Stimulated activated CD4-positive, alpha-beta T cell treated with anti-CD3 and anti-CD28 coated beads, Interleukin-2, amount 100 ng/mL, for 48 hours (primary cell): ENCODE measurements around the gene RYR2.

ENCODE experiments used
- DNase-seq, 2 donors: peaks; one replicate each; pipeline ENCODE4 v3.0.0-alpha.2; 2020

The RYR2 gene

DNA sequence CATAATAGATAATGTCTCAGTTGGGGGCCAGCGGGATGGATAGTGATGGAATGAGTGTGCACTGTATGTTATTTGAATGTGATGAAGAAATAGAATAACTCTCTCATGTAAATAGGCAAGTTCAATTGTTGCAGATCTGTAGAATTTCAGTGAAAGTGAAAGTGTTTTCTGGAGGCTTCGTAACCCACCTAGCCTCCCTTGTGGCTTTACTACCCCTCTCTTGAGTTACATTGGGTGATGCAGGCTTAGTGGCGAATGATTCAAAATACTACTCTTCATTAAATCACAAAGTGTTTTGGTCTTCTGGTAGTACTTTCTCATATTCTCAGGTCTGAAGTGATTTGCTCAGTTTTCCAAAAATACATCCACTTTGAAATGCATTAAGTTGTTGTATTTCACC is 436.9 kb downstream of the RYR2 start:
- no peak for DNase-seq

DNA sequence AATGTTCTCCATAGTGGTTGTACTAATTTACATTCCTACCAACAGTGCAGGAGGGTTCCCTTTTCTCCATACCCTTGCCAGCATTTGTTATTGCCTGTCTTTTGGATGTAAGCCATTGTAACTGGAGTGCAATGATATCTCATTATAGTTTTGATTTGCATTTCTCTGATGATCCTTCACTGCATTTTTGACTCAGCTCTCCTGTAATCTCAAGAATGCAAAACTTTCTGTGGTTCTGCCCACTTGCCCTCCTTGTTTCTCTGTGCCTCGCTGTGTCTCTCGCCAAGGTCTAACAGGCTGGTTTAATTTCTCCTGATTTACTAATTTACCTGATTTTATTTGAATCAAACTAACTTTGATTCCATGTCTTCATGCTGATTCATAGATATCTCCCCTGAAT is 440.8 kb downstream of the RYR2 start:
- no peak for DNase-seq

DNA sequence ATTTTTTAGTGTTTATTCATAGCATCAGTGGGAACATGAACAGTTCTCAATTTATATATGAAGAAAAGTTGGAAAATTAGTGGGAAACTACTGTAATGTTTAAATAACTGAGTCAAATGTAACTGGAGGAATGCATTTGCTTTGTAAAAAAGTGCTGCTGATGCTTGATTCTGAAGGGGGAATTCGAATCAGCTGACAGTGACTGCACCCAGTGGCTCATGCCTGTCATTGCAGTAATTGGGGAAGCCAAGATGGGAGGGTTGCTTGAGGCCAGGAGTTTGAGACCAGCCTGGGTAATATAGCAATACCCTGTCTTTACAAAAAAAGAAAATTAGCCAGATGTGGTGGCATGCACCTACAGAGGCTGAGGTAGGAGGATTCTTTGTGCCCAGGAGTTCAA is 450.4 kb downstream of the RYR2 start:
- DNase-seq = no peak

DNA sequence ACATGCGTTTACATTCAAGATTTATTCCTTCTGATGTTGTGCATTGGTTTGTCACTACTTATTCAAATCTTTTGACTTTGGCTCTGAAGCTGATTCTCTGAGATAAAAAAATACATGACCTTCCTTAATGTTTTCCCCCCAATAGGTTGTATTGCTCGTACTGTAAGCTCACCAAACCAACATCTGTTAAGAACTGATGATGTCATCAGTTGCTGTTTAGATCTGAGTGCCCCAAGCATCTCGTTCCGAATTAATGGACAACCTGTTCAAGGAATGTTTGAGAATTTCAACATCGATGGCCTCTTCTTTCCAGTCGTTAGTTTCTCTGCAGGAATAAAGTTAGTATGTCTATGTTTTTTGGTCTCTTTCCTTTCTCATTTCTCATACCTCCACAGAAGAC is 458.6 kb downstream of the RYR2 start:
- no peak for DNase-seq

DNA sequence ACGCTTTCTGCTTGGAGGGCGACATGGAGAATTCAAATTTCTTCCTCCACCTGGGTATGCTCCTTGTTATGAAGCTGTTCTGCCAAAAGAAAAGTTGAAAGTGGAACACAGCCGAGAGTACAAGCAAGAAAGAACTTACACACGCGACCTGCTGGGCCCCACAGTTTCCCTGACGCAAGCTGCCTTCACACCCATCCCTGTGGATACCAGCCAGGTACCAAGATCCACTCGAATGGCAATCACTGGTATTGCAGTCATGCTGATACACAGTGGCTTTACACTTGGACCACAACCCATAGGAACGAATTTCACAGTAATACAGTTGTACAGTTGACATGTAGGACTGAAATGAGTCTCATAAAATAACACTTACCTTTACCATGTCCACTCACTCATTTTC is 461.3 kb downstream of the RYR2 start:
- no peak for DNase-seq

DNA sequence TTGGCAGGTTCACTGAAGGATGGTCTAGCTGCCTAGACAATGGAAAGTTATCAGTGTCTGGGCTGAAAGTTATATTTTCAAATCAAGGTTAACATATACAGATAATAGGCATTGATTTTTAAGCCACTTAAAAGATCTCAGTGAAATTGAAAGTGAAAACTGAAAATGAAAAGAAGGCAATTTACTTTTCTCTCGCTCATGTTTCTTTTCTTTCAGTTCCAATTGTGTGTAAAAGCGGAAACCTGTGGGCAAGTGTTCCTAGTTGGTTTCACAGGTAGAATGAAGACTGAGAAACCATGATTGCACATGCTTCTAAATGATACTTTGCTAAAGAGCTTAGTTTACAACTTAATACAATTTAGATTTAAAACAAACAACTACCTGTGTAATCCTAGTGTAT is 465.0 kb downstream of the RYR2 start:
- DNase-seq = no peak

DNA sequence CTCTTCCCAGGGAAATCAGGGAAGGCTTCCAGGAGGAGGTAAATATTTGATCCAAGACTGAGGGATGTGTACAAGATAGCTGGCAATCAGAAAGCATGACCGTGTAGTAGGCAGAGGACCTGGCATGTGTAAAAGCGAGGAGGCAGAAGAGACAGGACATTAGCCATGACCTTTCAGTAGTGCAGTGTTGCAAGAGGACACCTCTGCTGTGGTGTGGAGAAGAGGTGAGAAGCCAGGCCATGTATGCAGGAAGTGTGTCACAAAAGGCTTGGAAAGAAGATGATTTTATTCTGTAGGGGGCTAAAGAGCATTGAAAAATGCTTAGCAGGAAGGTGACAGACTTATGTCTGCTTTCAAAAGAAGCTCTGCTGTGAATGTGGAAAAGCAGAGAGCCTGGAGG is 467.8 kb downstream of the RYR2 start:
- no peak for DNase-seq

DNA sequence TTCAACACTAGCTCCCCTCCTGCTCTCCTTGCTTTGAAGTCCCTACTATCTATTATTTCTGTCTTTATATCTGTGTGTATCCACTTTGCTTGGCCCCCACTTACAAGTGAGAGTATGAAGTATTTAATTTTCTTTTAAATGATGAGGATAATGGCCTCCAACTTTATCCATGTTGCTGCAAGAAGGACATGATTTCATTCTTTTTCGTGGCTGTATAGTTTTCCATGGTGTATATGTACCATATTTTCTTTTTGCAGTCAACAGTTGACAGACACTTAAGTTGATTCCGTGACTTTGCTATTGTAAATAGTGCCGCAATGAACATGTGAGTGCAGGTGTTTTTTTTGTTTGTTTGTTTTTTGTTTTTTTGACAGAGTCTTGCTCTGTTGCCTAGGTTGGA is 483.1 kb downstream of the RYR2 start:
- no peak for DNase-seq

DNA sequence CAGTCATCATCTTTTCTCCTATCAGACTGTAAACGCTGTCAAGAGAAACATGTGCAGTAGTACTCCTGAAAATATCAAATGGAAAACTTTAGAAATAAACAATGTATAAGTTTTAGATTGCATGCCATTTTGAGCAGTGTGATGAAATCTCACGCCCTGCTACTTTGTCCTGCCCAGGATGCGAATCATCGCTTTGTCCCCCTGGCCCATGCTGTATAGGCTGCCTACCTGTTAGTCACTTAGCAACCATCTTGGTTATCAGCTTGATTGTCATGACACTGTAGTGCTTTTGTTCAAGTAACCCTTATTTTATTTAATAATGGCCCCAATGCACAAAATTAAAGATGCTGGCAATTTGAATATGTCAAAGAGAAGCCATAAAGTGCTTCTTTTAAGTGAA is 485.8 kb downstream of the RYR2 start:
- DNase-seq = no peak

DNA sequence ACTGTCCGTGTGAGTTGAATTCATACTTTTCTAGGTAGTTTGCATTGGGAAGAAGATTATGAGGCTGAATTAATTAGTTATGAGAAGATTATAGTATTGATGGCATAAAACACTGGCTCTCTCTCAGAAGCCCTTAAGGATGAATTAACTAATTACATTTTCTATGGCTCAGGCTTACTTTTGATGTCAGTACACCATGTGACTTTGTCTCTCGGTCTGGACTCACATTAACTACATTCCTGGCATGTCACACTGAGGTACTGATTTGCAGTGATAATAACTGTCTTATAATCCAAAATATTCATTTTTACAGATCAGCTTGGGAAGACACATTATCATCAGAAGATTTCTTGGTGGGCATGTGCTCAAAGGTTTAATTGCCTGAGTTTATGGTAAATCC is 486.6 kb downstream of the RYR2 start:
- DNase-seq = no peak

DNA sequence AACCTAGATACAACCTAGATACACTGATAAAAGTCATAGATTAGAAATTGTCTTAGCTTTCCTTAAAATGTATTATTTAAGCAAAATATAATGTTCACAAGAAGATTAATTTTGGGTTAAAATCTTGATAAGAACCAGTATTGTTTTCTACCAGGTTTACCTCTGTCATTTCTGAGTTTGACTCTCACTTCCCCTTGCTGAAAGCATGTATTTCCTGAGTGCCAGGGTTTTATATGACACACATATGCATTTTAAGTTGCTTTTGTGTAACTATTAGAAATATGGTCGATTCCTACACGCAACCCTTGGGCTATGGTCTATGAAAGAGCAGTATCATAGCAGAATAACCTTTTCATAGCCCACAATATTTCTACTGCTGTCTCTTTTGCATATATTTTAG is 497.1 kb downstream of the RYR2 start:
- no peak for DNase-seq

DNA sequence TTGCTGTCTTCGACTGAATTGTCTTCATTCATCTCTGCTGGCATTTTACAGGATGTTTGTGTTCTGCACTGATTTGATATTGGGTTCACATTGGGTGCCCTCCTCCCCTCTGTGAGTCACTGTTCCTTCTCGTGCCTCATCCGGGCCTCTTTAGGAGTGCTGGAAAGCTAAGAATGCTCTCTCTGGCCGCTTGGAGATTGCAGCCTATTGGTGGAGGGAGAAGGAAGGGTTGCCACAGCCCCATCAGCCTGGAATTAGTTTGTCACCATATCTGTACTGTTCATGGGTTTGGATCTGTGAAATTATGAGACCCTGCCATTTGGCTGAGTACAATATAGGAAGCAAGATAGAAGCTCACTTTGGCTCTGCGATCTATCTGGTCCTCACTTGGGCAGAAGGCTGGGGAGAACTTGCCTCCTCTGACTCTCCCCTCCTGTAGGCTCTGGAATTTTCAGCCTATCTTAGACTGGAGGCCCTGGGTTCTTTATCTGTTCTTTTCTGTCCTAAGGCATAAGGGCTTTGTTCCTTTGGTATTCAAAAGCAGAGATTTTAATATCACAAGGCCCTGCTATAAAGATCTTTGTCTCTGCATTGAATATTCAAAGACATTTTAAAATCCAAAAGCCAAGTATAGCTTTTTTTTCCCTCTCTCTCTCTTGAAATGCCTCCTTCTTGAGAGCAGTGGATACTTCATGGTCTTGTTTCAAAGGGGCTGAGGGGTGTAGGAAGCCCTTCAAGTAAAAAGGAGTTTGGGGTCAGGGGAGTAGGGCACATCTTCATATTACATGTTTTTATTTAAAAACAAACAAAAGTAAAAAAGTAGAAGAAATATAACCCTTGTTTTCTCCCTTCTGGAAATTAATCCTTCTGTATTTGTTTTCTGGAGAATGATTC is 500.8 kb downstream of the RYR2 start:
- DNase-seq = no peak

DNA sequence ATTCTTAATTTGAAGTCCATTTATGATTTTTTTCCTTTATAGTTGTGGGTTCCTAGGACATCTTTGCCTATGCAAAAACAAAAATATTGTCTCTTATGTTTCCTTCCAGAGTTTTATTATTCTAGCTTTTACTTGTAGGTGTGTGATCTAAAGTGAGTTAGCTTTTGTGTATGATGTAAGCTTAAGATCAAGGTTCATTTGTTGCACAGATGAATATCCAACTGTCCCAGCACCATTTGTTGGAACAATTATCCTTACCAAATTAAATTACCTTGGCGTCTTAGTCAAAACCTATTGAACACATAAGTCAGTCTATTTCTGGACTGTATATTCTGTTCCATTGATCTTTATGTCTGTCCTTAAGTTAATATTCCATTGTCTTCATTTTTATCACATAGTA is 511.1 kb downstream of the RYR2 start:
- DNase-seq = no peak

DNA sequence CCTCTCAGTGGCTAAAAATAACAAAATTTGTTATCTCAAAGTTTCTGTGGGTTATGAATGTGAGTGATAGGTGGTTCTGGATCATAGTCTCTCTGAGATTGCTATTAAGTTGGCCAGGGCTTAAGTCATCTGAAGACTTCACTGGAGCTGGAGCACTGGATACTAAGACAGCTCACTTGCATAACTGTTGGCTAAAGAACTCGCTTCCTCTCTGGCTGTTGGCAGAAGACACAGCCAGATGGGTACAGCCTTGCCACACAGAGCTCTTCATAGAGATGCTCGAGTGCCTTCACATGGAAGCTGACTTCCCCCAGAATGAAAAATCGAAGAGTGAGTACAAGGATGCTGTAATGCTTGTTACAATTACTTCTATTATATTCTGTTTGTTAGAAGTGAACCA is 514.9 kb downstream of the RYR2 start:
- no peak for DNase-seq

DNA sequence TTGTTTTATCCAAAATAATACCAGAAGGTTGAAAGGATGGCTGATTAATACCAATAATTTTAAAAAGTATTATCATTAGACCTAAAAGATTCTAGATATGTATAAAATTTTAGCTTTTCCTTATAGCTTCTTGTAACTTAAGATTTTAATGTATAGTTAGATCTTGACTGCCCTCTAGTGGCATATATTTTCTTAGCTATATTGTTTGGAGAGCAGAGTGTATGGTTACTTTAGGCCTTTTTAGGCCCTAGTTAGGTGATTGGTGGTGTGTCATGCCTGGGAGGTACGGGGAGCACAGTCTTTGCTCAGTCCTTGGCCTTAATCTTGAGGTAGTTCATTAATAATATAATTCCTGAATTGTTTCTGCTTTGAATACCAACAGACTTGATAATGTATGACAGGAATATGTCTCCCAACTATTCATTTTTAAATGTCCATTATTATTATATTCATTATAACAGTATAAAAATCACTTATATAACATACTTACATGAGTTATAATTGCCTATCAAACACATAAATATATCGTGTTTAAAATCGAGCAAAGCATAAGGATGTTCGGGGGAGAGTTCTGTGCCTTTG is 520.3 kb downstream of the RYR2 start:
- no peak for DNase-seq

DNA sequence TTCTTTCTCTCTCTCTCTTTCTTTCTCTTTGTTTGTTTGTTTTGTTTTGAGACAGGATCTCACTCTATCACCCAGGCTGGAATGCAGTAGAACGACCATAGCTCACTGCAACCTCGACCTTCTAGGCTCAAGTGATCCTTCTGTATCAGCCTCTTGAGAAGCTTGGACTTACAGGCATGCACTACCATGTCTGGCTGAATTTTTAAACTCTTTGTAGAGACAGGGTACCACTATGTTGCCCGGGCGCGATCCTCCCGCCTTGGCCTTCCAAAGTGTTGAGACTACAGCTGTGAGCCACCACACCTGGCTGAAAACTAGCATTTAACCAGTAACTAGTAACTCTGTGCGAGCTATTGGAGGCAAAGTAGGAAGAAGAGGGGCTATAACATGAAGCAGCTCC is 523.3 kb downstream of the RYR2 start:
- no peak for DNase-seq

DNA sequence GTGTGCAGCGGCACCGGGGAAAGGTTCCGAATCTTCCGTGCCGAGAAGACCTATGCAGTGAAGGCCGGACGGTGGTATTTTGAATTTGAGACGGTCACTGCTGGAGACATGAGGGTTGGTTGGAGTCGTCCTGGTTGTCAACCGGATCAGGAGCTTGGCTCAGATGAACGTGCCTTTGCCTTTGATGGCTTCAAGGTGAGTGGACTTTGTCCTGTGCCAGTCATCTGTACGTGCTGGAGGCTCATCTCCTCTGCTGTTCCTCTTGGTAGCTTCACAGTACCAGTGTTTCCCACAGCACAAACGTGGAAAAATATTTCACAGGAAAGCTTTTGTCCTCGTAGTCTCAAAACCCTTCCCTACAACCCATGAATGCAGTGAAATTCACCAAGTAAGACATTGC is 524.6 kb downstream of the RYR2 start:
- DNase-seq = no peak

DNA sequence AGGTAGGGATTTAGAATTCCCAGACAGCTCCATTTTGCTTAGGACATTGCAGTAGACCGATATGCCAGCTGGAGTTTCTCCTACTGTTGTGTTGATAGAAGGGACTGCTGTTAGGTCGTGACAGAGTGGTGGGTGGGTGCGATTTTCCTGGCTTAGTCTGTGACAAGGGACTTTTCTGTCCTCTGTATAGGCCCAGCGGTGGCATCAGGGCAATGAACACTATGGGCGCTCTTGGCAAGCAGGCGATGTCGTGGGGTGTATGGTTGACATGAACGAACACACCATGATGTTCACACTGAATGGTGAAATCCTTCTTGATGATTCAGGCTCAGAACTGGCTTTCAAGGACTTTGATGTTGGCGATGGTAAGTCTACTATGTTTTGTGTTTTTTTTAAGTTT is 527.0 kb downstream of the RYR2 start:
- no peak for DNase-seq

DNA sequence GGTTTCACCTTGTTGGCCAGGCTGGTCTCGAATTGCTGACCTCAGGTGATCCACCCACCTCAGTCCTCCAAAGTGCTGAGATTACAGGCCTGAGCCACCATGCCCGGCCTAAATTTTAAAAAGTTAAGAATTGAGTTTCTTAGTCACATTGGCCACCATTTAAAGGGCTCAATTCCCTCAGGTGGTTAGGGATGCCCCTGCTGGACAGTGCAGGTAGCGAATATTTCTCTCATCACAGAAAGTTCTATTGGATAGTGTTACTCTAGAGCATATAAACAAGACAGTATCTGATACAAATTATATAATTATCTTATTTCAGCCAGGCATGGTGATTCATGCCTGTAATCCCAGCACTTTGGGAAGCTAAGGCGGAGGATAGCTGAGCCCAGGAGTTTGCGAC is 528.5 kb downstream of the RYR2 start:
- DNase-seq = no peak

DNA sequence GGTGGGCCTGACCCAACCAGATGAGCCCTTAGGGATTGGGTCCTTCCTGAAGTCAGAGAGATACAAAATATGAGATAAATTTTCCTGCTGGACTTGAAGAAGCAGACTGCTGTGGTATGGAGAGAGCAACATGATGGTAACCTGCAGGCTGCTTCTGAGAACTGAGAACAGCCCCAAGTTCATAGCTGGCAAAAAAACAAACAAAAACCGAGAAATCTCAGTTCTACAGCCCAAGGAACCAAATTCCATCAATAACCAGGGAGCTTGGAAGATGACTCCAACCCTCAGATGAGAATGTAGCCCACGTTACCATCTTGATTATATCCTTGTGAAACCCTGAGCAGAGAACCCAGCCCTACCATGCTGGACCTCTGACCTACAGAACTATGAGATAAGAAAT is 532.6 kb downstream of the RYR2 start:
- DNase-seq = no peak

DNA sequence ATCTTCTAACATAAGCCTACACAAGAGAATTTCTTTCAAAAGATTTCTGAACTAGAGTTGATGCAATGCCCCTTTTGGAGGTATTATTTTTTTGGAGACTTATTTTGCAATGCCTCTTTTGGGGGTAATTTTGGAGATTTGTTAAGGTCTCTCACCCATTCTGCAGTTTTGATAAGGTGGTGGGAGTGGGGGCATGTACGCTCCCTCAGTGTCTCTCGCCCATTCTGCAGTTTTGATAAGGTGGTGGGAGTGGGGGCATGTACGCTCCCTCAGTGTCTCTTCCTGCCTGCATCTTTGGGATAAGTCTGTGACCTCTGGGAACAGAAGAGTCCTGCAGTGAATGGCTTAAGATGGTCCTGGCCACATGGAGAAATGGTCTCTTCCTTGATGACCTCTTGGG is 536.6 kb downstream of the RYR2 start:
- DNase-seq = no peak

DNA sequence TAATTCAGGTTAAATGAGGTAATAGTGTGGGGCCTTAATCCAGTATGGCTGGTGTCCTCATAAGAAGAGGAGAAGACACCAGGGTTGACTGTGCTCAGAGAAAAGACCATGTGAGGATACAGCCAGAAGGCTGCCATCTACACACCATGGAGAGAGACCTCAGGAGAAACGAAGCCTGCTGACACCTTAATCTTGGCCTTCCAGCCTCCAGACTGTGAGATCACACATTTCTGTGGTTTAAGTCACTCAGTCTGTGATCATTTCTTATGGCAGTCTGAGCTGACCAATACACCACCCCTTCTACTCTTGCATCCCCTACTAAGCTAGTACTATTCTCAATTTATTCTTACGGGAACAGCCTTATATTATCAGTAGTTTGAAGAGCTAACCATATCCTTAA is 538.7 kb downstream of the RYR2 start:
- DNase-seq = no peak

DNA sequence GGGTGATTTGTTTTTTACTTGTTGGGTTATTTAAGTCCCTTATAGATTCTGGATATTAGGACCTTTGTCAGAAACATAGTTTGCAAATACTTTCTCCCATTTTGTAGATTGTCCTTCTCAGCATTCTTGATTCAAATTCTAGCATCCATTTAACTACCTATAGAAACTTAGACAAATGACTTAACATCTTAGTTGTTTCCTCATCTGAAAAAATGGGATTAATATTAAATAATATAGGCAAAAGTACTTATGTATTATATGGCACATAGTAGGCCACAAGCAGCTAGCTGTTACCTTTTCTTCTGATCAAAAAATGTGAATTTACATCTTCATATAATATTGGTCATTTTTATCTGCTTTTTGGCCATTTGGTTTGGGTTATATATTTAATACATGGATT is 541.3 kb downstream of the RYR2 start:
- no peak for DNase-seq

DNA sequence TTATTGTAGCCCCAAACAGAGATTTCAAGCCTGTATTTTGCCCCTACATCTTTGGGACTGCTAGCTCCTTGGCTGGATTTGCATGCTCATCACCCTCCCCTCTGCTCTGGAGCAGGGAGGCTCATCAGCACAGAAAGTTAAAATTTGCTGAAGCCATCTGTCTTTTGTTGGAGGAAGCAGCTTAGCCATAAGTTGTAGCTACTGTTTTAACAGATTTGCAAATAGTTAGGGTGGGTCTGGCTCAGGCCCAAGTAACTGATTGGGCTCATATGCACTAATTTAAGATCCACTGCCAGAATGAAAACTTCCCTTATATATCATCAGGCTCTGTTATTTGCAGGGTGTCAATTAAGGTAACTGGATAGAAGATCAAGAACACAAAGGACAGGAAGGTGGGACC is 541.8 kb downstream of the RYR2 start:
- no peak for DNase-seq

DNA sequence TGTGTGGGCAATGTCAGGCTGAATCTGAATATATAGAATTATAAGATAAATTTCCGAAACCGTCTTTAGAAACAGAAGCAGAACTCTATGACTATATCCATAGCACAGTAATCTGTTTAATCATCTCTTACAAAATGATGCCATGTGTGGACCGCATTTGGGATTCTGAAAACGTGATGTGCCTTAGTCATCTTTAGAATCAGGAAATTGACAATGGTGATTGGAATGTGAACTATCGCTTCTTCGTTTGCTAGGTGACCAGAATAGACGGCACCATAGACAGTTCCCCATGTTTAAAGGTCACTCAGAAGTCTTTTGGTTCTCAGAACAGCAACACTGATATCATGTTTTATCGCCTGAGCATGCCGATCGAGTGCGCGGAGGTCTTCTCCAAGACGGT is 548.4 kb downstream of the RYR2 start:
- DNase-seq = no peak
